Osteoblast (primary cell): ENCODE measurements around the gene APBB1IP. TPM values are rescaled to one million over a fixed set of nuclear protein-coding genes. Genes with fewer than 3 reads are reported as not detected.
A peak's percentile ranks its signal among the peaks of the same experiment; 100 is the strongest.
"Not testable (repeated sequence)": the region's sequence is repeated elsewhere in the genome, so short reads cannot be mapped to it uniquely, and the experiment has no call there.

Source experiments
- DNase-seq: peaks from one replicate; pipeline ENCODE4 v3.0.0; 2011; ENCODE audit warnings: low spot score, mixed read lengths; ENCODE audit not compliant: insufficient read length; ENCODE audit errors: missing footprints
- H2AFZ ChIP-seq: 2 replicates; pipeline ENCODE4 v1.6.0; 2011; ENCODE audit warnings: mild to moderate bottlenecking, low read length
- H3K27ac ChIP-seq: 2 replicates; pipeline ENCODE4 v1.5.1; 2011; ENCODE audit warnings: mild to moderate bottlenecking, low read depth, low read length, moderate library complexity
- H3K27me3 ChIP-seq: 2 replicates; pipeline ENCODE4 v1.6.0; 2012; ENCODE audit warnings: mild to moderate bottlenecking, control low read depth, inconsistent platforms, low read length, moderate library complexity; ENCODE audit not compliant: insufficient read depth
- H3K36me3 ChIP-seq: 2 replicates; pipeline ENCODE4 v1.5.1; 2011; ENCODE audit warnings: mild to moderate bottlenecking, low read length, control low read depth, moderate library complexity; ENCODE audit not compliant: insufficient read depth
- H3K4me1 ChIP-seq: 2 replicates; pipeline ENCODE4 v1.5.1; 2011; ENCODE audit warnings: mild to moderate bottlenecking, low read length, control low read depth, moderate library complexity; ENCODE audit not compliant: insufficient read depth
- H3K4me2 ChIP-seq: 2 replicates; pipeline ENCODE4 v1.6.0; 2011; ENCODE audit warnings: mild to moderate bottlenecking, low read length; ENCODE audit not compliant: insufficient read depth
- H3K4me3 ChIP-seq: fragments of 200-600 bp; sonication (generic); 3 replicates; pipeline ENCODE4 v1.5.1; 2012; ENCODE audit warnings: mild to moderate bottlenecking, low read length, inconsistent platforms; ENCODE audit not compliant: insufficient read depth
- H3K79me2 ChIP-seq: 2 replicates; pipeline ENCODE4 v1.6.0; 2012; ENCODE audit warnings: mild to moderate bottlenecking, low read length, control low read depth, inconsistent platforms; ENCODE audit not compliant: insufficient read depth
- H3K9me3 ChIP-seq: 2 replicates; pipeline ENCODE4 v1.5.1; 2011; ENCODE audit warnings: low read depth, low read length, control low read depth
- H4K20me1 ChIP-seq: 2 replicates; pipeline ENCODE4 v1.6.0; 2012; ENCODE audit warnings: mild to moderate bottlenecking, low read length, control low read depth; ENCODE audit not compliant: insufficient read depth
- total RNA-seq: library from RNA; depleted of rRNA; stranded (reverse); fragments of >200 nt; gene quantifications from 2 replicates; pipeline ENCODE4 v1.2.3, GENCODE V29; 2012
- TF ChIP-seq, protein P1 (sequence below): IDR thresholded peaks from 2 replicates; pipeline ENCODE4 v1.5.1; 2011; ENCODE audit warnings: mild to moderate bottlenecking, low read depth, low read length, moderate library complexity; ENCODE audit errors: extremely low read depth

The APBB1IP gene, protein sequence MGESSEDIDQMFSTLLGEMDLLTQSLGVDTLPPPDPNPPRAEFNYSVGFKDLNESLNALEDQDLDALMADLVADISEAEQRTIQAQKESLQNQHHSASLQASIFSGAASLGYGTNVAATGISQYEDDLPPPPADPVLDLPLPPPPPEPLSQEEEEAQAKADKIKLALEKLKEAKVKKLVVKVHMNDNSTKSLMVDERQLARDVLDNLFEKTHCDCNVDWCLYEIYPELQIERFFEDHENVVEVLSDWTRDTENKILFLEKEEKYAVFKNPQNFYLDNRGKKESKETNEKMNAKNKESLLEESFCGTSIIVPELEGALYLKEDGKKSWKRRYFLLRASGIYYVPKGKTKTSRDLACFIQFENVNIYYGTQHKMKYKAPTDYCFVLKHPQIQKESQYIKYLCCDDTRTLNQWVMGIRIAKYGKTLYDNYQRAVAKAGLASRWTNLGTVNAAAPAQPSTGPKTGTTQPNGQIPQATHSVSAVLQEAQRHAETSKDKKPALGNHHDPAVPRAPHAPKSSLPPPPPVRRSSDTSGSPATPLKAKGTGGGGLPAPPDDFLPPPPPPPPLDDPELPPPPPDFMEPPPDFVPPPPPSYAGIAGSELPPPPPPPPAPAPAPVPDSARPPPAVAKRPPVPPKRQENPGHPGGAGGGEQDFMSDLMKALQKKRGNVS
- 14.8 and 29.8 TPM in 2 replicates for total RNA-seq

DNA sequence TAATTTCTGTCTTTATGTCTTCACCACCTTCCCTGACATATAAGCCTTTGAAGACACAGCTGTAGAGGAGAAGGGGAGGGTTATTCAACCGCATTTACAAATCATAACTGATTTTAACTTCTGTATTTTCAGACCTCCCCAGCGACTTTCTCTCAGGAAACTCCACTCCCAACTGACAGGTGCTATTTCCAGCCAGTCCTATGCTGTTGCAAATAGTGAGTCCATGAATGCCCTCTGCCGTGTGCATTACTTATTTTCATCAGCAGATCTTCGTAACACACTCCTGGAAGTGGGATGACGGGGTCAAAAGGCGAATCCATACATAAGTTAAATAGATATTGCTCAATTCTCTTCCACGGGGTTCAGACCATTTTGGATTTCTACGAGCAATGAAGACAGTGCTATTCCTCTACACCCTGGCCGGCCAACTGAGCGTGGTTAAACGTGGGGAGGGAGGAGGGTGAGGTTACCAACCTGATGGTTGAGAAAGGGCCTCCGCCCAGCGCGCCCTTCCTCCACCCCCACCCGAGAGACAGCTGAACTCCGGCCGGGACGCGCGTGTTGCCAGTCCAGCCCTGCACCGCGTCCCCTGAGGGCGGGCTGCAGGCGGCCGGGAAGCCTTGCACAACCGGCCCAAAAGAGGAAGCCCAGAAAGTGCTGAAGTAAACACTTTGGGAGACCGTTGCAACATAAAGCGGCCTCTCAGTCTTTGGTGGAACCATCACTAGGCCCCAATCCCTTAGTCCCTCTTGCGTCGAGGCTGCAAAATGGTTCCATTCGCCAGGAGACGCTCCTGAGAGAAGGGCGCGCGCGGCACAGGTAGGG is at the start of gene APBB1IP:
Gene APBB1IP, plus strand, starts transcription at position 705 of the 825 bp plus-strand sequence. CDS start 53,986 bp downstream, outside the sequence.
- Histone ChIP-seq H3K79me2 (peaks cover 6% of the 10 kb centered on the region), H3K4me2 (peak within 1 kb of the TSS; percentile 82), H3K4me1 (peaks cover 33% of the 10 kb centered on the region), H3K9me3 (no peaks in the 10 kb centered on the region), H3K27me3 (no peaks in the 10 kb centered on the region), H4K20me1 (no peaks in the 10 kb centered on the region), H2AFZ (peak within 1 kb of the TSS; percentile 79), H3K27ac (peak within 1 kb of the TSS; percentile 59), H3K4me3 (peak within 1 kb of the TSS; percentile 75), H3K36me3 (no peaks in the 10 kb centered on the region)
- peak; percentile 85 for DNase-seq
- TF ChIP-seq, protein P1, sequence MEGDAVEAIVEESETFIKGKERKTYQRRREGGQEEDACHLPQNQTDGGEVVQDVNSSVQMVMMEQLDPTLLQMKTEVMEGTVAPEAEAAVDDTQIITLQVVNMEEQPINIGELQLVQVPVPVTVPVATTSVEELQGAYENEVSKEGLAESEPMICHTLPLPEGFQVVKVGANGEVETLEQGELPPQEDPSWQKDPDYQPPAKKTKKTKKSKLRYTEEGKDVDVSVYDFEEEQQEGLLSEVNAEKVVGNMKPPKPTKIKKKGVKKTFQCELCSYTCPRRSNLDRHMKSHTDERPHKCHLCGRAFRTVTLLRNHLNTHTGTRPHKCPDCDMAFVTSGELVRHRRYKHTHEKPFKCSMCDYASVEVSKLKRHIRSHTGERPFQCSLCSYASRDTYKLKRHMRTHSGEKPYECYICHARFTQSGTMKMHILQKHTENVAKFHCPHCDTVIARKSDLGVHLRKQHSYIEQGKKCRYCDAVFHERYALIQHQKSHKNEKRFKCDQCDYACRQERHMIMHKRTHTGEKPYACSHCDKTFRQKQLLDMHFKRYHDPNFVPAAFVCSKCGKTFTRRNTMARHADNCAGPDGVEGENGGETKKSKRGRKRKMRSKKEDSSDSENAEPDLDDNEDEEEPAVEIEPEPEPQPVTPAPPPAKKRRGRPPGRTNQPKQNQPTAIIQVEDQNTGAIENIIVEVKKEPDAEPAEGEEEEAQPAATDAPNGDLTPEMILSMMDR = no peak

DNA sequence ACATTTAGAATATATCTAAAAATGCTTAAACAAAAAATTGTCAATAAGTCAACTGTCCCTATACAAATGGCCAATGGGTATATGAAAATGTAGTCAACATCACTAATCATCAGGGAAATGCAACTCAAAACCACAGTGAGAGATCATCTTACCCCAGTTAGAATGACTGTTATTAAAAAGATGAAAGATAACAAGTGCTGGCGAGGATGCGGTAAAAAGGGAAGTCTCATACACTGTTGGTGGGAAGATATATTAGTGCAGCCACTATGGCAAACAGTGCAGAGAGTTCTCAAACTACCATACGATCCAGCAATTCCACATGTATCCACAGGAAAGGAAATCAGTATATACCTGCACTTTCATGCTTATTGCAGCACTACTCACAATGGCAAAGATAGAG is 48.6 kb upstream of the APBB1IP start:
- H3K4me2 ChIP-seq = no peak overlapping the region
- H3K27me3 ChIP-seq = no peaks in the 10 kb centered on the region
- H3K9me3 ChIP-seq = no peaks in the 10 kb centered on the region
- no peak overlapping the region for H3K27ac ChIP-seq
- no peak overlapping the region for H3K4me3 ChIP-seq
- no peaks in the 10 kb centered on the region for H4K20me1 ChIP-seq
- no peaks in the 10 kb centered on the region for H3K4me1 ChIP-seq
- H3K79me2 ChIP-seq = no peaks in the 10 kb centered on the region
- no peaks in the 10 kb centered on the region for H3K36me3 ChIP-seq
- H2AFZ ChIP-seq = no peak overlapping the region
- no peak for DNase-seq
- TF ChIP-seq, protein P1 = no peak

DNA sequence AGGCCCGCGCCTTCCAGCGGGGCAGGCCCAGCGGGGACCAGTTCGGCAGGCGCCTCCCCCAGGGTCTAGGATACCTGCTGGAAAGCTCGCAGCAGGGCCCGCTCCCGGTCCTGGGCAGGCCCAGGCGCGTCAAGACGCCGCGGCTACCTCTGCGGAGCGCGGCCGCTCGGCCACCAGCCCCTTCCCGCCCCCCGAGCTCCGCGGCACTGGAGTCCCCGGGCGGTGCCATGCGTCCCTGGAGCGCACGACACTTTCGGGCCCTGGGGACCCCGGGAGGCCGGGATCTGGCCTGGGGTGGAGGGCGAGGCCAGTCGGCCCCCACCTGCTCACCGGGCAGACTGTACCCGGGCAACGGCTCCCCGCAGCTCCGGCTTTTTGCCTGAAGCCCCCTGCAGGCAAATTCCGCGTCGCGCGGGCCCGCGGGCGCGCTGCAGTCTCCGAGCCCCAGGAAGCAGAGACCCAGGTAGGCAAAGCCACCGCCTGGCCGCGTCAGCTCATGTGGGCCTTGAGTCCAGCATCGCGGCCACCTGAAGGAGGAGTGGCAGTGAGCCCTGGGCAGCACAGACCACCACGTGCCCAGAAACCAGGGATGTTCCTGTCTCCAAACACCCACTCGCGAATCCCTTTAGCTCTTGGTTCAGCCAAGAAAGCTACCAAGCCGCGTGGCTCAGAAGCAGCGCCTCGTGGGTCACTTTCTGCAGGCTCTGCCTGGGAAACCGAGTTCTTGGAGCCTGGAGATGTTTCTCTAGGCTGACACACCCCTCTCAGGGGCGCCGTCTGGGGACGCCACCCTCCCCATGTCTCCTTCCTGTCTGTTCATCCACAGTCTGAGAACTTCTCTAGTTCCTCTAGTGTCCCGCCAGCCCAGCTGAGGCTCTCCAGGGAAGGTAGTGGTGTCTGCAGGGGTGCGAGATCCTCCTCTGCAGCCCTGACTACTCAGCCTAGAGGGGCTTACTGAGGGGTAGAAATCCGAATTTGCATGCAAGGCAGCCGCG is 46.1 kb upstream of the APBB1IP start:
- H4K20me1 ChIP-seq = no peaks in the 10 kb centered on the region
- H3K9me3 ChIP-seq = no peaks in the 10 kb centered on the region
- H3K4me3 ChIP-seq = no peak overlapping the region
- H2AFZ ChIP-seq = no peak overlapping the region
- no peak for DNase-seq
- H3K4me2 ChIP-seq = no peak overlapping the region
- H3K4me1 ChIP-seq = no peaks in the 10 kb centered on the region
- TF ChIP-seq, protein P1 = no peak
- H3K27ac ChIP-seq = no peak overlapping the region
- H3K79me2 ChIP-seq = no peaks in the 10 kb centered on the region
- no peaks in the 10 kb centered on the region for H3K27me3 ChIP-seq
- no peaks in the 10 kb centered on the region for H3K36me3 ChIP-seq

DNA sequence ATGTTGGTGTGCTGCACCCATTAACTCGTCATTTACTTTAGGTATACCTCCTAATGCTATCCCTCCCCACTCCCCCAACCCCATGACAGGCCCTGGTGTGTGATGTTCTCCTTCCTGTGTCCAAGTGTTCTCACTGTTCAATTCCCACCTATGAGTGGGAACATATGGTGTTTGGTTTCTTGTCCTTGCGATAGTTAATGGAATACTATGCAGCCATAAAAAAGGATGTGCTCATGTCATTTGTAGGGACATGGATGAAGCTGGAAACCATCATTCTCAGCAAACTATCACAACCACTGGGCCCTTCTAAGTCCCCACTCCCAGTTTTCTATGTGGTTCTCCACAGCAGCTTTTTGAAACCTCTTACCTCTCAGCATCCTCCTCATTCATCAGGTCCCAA is 39.8 kb upstream of the APBB1IP start:
- not testable (repeated sequence) for H2AFZ ChIP-seq, DNase-seq, H4K20me1 ChIP-seq, H3K4me1 ChIP-seq, H3K27ac ChIP-seq, H3K9me3 ChIP-seq, H3K79me2 ChIP-seq, H3K4me2 ChIP-seq, H3K36me3 ChIP-seq, H3K4me3 ChIP-seq, H3K27me3 ChIP-seq
